Measurements from ENCODE around the gene SGO2.

- TF ChIP-seq POLR2A (IDR thresholded peaks at IDR 0.05; ENCODE audit: low read depth, low read length) = no peak
- TF ChIP-seq POLR2AphosphoS5 (IDR thresholded peaks at IDR 0.05; ENCODE audit: low read depth, low read length) = no peak
- TF ChIP-seq TAF1 (IDR thresholded peaks at IDR 0.05; ENCODE audit: borderline replicate concordance, low read depth, low read length) = no peak
These were observed 50.0 kb downstream of the SGO2 start for GRCh38 chr2:200575957-200576356.

Data from GM12892 (cell line).